GM23338 (cell line): ENCODE data around the gene BCAP31. TPM values are rescaled to one million over a fixed set of nuclear protein-coding genes. Genes with fewer than 3 reads are reported as not detected.

Experiments
- ATAC-seq: fragments of 200-7000 bp; cut with Tn5 transposase; 3 replicates; pipeline ENCODE4 v1.9.1; 2020
- DNase-seq: peaks from one replicate; pipeline ENCODE4 v3.0.0-alpha.2; 2015; ENCODE audit warnings: low spot score
- H2AFZ ChIP-seq: fragments of 200-600 bp; sonication (generic); 2 replicates; pipeline ENCODE4 v1.8.0; 2016; ENCODE audit warnings: antibody characterized with exemption, mild to moderate bottlenecking, moderate library complexity
- H3F3A ChIP-seq: fragments of 200-600 bp; sonication (generic); replicated peaks from 2 replicates; pipeline ENCODE4 v1.8.0; 2017; ENCODE audit warnings: antibody characterized with exemption, mixed run types, low read depth
- H3K27ac ChIP-seq: fragments of 200-600 bp; sonication (generic); 2 replicates; pipeline ENCODE4 v1.6.1; 2016; ENCODE audit warnings: low read depth
- H3K27me3 ChIP-seq: fragments of 200-600 bp; sonication (generic); 2 replicates; pipeline ENCODE4 v1.8.0; 2016; ENCODE audit warnings: mild to moderate bottlenecking, mixed run types, moderate library complexity; ENCODE audit not compliant: insufficient read depth
- H3K36me3 ChIP-seq: fragments of 200-600 bp; sonication (generic); 2 replicates; pipeline ENCODE4 v1.8.0; 2016; ENCODE audit warnings: mild to moderate bottlenecking; ENCODE audit not compliant: insufficient read depth
- H3K4me1 ChIP-seq: fragments of 200-600 bp; sonication (generic); 2 replicates; pipeline ENCODE4 v1.8.0; 2016; ENCODE audit warnings: mild to moderate bottlenecking, moderate library complexity; ENCODE audit not compliant: insufficient read depth
- H3K4me2 ChIP-seq: fragments of 200-600 bp; sonication (generic); 2 replicates; pipeline ENCODE4 v1.7.1; 2017; ENCODE audit warnings: mixed run types
- H3K4me3 ChIP-seq: fragments of 200-600 bp; sonication (generic); 2 replicates; pipeline ENCODE4 v1.6.1; 2016; ENCODE audit warnings: mixed run types
- H3K79me2 ChIP-seq: fragments of 200-600 bp; sonication (generic); replicated peaks from 2 replicates; pipeline ENCODE4 v1.8.0; 2017; ENCODE audit warnings: mild to moderate bottlenecking; ENCODE audit not compliant: insufficient read depth
- H3K9me2 ChIP-seq: fragments of 200-600 bp; sonication (generic); 2 replicates; pipeline ENCODE4 v1.8.0; 2017; ENCODE audit not compliant: insufficient read depth
- H4K20me1 ChIP-seq: fragments of 200-600 bp; sonication (generic); replicated peaks from 2 replicates; pipeline ENCODE4 v1.8.0; 2017; ENCODE audit warnings: mild to moderate bottlenecking; ENCODE audit not compliant: insufficient read depth
- H3K27ac Mint-ChIP-seq: 2 replicates; pipeline ENCODE4 v1.8.0; 2020; ENCODE audit warnings: inconsistent platforms, mild to moderate bottlenecking, moderate library complexity, mixed read lengths
- H3K27me3 Mint-ChIP-seq: 3 replicates; pipeline ENCODE4 v1.8.0; 2022; ENCODE audit warnings: low read depth, mild to moderate bottlenecking, moderate library complexity, mixed read lengths, inconsistent platforms; ENCODE audit not compliant: insufficient read depth, poor library complexity
- H3K36me3 Mint-ChIP-seq: 3 replicates; pipeline ENCODE4 v1.8.0; 2021; ENCODE audit warnings: low read depth, mild to moderate bottlenecking, inconsistent platforms, moderate library complexity, mixed read lengths
- H3K4me1 Mint-ChIP-seq: 3 replicates; pipeline ENCODE4 v1.8.0; 2020; ENCODE audit warnings: mild to moderate bottlenecking, inconsistent platforms, mixed read lengths
- H3K4me3 Mint-ChIP-seq: 3 replicates; pipeline ENCODE4 v1.8.0; 2021; ENCODE audit warnings: moderate library complexity, mild to moderate bottlenecking, inconsistent platforms, mixed read lengths
- H3K9me3 Mint-ChIP-seq: 3 replicates; pipeline ENCODE4 v1.8.0; 2020; ENCODE audit warnings: moderate library complexity, mild to moderate bottlenecking, inconsistent platforms, mixed read lengths
- CTCF ChIP-seq, 2 experiments: fragments of 200-600 bp in 1 of 2; sonication (generic) in 1 of 2; conservative IDR thresholded peaks; 2 replicates each; pipeline versions ENCODE4 v1.5.1 to v1.6.1; 2016 to 2017; ENCODE audit warnings: antibody characterized with exemption in 2 of 2, low read depth in 2 of 2, mild to moderate bottlenecking in 2 of 2, moderate library complexity in 1 of 2
- EZH2 ChIP-seq: fragments of 200-600 bp; sonication (generic); IDR thresholded peaks from one replicate; pipeline ENCODE4 v1.8.0; 2017; ENCODE audit warnings: antibody characterized with exemption, mild to moderate bottlenecking, low read depth; ENCODE audit not compliant: unreplicated experiment
- EZH2phosphoT487 ChIP-seq: fragments of 200-600 bp; sonication (generic); IDR thresholded peaks from one replicate; pipeline ENCODE4 v1.8.1; 2018; ENCODE audit warnings: antibody characterized with exemption; ENCODE audit not compliant: unreplicated experiment
- NANOG ChIP-seq: IDR thresholded peaks from 2 replicates; pipeline ENCODE4 v1.6.1; 2016; ENCODE audit warnings: antibody characterized with exemption, borderline replicate concordance
- POLR2AphosphoS5 ChIP-seq: IDR thresholded peaks from 2 replicates; pipeline ENCODE4 v1.6.1; 2016; ENCODE audit warnings: antibody characterized with exemption, low read depth
- ZNF331 ChIP-seq: fragments of 250-450 bp; sonication (Bioruptor Pico); IDR thresholded peaks from 2 replicates; pipeline ENCODE4 v1.5.0; 2020; ENCODE audit warnings: low read depth, mild to moderate bottlenecking, moderate library complexity
- ZNF462 ChIP-seq: fragments of 250-450 bp; sonication (Bioruptor Pico); IDR thresholded peaks from 2 replicates; pipeline ENCODE4 v1.5.0; 2020; ENCODE audit warnings: mild to moderate bottlenecking, moderate library complexity
- polyA plus RNA-seq: library from polyadenylated mRNA; unstranded; fragments of >200 nt; fragmentation: Nextera tagmentation; extraction: Ambion mirVana; gene quantifications from 2 replicates; pipeline ENCODE4 v1.2.1, GENCODE V29; 2016
- total RNA-seq: library from RNA; depleted of rRNA; stranded (reverse); fragments of >200 nt; shearing (Covaris generic); gene quantifications from 2 replicates; pipeline ENCODE4 v1.2.3, GENCODE V29; 2014
- TF ChIP-seq, protein P1 (sequence below): IDR thresholded peaks from 2 replicates; pipeline ENCODE4 v1.6.1; 2016; ENCODE audit warnings: antibody characterized with exemption

Gene BCAP31
- total and polyA plus RNA-seq, 2 experiments from 2014 or later = 85.0 to 145 TPM

- peaks cover 19% of the 10 kb centered on the region for H3K4me1 Mint-ChIP-seq
- peaks cover under 1% of the 10 kb centered on the region; the same call in 1 of the 3 replicates for H3K9me3 Mint-ChIP-seq
- Histone ChIP-seq H3K4me1 (peaks cover 15% of the 10 kb centered on the region; the same call in 1 of the 2 replicates), H3K4me3 (no peak overlapping the region), H3K79me2 (peaks cover 20% of the 10 kb centered on the region), H2AFZ (no peak overlapping the region), H3K27me3 (no peaks in the 10 kb centered on the region), H3K27ac (0 out of 2 replicates have a peak overlapping the region, but pooled peaks have one; percentile 3), H3K36me3 (no peaks in the 10 kb centered on the region), H3K4me2 (peak overlapping the region; percentile 38; the same call in 1 of the 2 replicates), H4K20me1 (0 out of 2 replicates have a peak, but pooled peaks cover 10% of the 10 kb centered on the region), H3K9me2 (no peaks in the 10 kb centered on the region), H3F3A (no peaks in the 10 kb centered on the region)
- peaks cover 13% of the 10 kb centered on the region; the same call in 2 of the 3 replicates for H3K36me3 Mint-ChIP-seq
- H3K27ac Mint-ChIP-seq = no peak overlapping the region
- H3K27me3 Mint-ChIP-seq = no peaks in the 10 kb centered on the region
- DNase-seq (peak; percentile 80), ATAC-seq (peak; percentile 52)
- TF ChIP-seq ZNF462 (CRISPR knock-in tag) (no peak), POLR2AphosphoS5 (no peak), CTCF (conservative IDR thresholded peaks at IDR 0.05; ENCODE audit: low read depth in 2 of 2) (no peak), EZH2phosphoT487 (no peak), NANOG (no peak), EZH2 (no peak), ZNF331 (CRISPR knock-in tag) (no peak)
- TF ChIP-seq, protein P1, sequence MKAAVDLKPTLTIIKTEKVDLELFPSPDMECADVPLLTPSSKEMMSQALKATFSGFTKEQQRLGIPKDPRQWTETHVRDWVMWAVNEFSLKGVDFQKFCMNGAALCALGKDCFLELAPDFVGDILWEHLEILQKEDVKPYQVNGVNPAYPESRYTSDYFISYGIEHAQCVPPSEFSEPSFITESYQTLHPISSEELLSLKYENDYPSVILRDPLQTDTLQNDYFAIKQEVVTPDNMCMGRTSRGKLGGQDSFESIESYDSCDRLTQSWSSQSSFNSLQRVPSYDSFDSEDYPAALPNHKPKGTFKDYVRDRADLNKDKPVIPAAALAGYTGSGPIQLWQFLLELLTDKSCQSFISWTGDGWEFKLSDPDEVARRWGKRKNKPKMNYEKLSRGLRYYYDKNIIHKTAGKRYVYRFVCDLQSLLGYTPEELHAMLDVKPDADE = no peak
- no peak overlapping the region for H3K4me3 Mint-ChIP-seq
Observed at GRCh38 chrX:153726286-153727122, 2.3 kb upstream of the BCAP31 start.
